ENCODE measurements around the gene ACER3. TPM values are rescaled to one million over a fixed set of nuclear protein-coding genes. Genes with fewer than 3 reads are reported as not detected.
"Not testable (repeated sequence)": the region's sequence is repeated elsewhere in the genome, so short reads cannot be mapped to it uniquely, and the experiment has no call there.

The ACER3 gene
- total RNA-seq, 1 donor from 2014 or later: 11.8 TPM

DNA sequence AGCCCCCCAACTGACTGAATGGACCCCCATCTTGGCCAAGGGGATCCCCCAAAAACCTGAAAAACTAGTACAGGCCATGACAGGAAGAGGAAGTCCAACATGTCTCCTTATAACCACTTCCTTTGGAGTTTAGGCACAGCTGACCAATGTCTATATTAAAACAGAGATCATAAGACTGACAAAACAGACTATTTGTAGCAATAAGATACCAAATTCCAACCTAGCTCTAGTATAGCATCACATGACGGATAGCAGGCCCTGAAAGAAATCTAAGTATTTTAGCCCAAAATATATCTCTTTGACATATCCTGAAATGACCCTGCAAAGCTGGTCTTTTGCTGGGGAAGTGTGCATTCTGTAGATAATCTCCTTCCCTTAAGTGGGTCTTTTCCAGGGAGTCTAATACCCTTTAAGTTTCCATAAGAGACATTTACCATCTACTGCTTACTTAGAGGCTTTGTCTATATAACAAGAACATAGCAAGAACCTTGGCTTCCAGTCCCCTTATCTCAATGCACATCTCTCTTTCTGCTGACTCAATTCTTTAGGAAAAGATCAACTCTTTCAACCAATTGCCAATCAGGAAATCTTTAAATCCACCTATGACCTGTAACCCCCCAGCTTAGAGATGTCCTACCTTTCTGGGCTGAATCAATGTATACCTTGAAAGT lies 34.9 kb upstream of the ACER3 start:
- H3K9me3 Mint-ChIP-seq: no peaks in the 10 kb centered on the region
- ATAC-seq (ENCODE audit: low read depth) (no peak), DNase-seq (no peak)
- TF ChIP-seq, protein P1, sequence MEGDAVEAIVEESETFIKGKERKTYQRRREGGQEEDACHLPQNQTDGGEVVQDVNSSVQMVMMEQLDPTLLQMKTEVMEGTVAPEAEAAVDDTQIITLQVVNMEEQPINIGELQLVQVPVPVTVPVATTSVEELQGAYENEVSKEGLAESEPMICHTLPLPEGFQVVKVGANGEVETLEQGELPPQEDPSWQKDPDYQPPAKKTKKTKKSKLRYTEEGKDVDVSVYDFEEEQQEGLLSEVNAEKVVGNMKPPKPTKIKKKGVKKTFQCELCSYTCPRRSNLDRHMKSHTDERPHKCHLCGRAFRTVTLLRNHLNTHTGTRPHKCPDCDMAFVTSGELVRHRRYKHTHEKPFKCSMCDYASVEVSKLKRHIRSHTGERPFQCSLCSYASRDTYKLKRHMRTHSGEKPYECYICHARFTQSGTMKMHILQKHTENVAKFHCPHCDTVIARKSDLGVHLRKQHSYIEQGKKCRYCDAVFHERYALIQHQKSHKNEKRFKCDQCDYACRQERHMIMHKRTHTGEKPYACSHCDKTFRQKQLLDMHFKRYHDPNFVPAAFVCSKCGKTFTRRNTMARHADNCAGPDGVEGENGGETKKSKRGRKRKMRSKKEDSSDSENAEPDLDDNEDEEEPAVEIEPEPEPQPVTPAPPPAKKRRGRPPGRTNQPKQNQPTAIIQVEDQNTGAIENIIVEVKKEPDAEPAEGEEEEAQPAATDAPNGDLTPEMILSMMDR (IDR thresholded peaks at IDR 0.05): no peak
- intact Hi-C loops (cut with micrococcal nuclease): no loop called here
- no peaks in the 10 kb centered on the region for H3K36me3 Mint-ChIP-seq (ENCODE audit: low read depth)
- H3K4me3 Mint-ChIP-seq: no peak overlapping the region
- peaks cover 11% of the 10 kb centered on the region for H3K27me3 Mint-ChIP-seq
- POLR2A ChIA-PET: no interaction called here
- CTCF ChIA-PET: interaction anchor here (2.3 kb wide), 1 partner anchor 92 kb away, joined by 6 read pairs; no protein-coding TSS in a partner anchor
- peaks cover 6% of the 10 kb centered on the region for H3K4me1 Mint-ChIP-seq
- no peak overlapping the region for H3K27ac Mint-ChIP-seq

DNA sequence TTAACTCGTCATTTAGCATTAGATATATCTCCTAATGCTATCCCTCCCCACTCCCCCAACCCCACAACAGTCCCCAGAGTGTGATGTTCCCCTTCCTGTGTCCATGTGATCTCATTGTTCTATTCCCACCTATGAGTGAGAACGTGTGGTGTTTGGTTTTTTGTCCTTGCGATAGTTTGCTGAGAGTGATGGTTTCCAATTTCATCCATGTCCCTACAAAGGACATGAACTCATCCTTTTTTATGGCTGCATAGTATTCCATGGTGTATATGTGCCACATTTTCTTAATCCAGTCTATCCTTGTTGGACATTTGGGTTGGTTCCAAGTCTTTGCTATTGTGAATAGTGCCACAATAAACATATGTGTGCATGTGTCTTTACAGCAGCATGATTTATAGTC lies 34.2 kb upstream of the ACER3 start:
- H3K9me3 Mint-ChIP-seq; intact Hi-C loops (cut with micrococcal nuclease); CTCF ChIA-PET; H3K36me3 Mint-ChIP-seq (ENCODE audit: low read depth); ATAC-seq (ENCODE audit: low read depth); H3K27ac Mint-ChIP-seq; DNase-seq; POLR2A ChIA-PET; H3K4me3 Mint-ChIP-seq; H3K4me1 Mint-ChIP-seq: not testable (repeated sequence)
- peaks cover 12% of the 10 kb centered on the region for H3K27me3 Mint-ChIP-seq

DNA sequence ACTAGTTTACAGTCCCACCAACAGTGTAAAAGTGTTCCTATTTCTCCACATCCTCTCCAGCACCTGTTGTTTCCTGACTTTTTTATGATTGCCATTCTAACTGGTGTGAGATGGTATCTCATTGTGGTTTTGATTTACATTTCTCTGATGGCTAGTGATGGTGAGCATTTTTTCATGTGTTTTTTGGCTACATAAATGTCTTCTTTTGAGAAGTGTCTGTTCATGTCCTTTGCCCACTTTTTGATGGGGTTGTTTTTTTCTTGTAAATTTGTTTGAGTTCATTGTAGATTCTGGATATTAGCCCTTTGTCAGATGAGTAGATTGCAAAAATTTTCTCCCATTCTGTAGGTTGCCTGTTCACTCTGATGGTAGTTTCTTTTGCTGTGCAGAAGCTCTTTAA lies 33.7 kb upstream of the ACER3 start:
- intact Hi-C loops (cut with micrococcal nuclease): not testable (repeated sequence)

DNA sequence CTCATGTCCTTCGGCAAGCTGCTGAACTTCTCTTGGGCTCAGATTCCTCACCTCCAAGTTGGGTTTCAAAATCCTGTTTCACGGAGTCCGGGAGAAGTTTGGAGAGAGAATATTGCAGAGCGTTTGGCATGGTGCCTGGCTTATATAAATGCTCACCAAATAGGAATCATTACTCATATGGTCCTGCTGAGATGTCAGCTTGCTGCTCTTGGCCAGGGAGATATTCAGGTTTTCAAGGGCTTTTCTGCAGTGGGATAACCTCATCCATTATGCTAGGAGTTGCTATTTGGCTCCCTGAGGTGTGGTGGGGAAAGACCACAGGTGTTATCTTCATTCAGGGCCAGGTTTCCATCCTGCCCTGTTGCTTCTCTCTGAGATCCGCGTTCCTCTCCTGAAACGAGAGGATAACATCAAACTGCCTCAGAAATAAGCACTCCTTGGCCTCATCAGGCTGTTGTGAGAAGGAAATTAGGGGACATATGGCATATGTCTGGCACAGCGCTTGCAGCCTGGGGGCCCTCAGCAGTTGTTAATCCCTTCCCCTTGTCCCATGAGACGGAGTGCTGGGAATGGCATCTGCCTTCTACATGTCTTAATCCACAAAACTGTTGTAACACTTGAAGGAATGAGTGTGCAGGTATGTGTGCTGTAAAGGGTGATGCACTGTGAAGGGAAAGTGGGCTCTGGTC lies 29.9 kb upstream of the ACER3 start:
- H3K4me3 Mint-ChIP-seq: no peak overlapping the region
- TF ChIP-seq, protein P1 (IDR thresholded peaks at IDR 0.05): no peak
- intact Hi-C loops (cut with micrococcal nuclease): no loop called here
- H3K9me3 Mint-ChIP-seq: no peaks in the 10 kb centered on the region
- H3K4me1 Mint-ChIP-seq: no peaks in the 10 kb centered on the region
- ChIA-PET POLR2A (no interaction called here), CTCF (no interaction called here)
- H3K27ac Mint-ChIP-seq: no peak overlapping the region
- no peaks in the 10 kb centered on the region for H3K36me3 Mint-ChIP-seq (ENCODE audit: low read depth)
- no peak for DNase-seq
- peaks cover 12% of the 10 kb centered on the region for H3K27me3 Mint-ChIP-seq
- ATAC-seq (ENCODE audit: low read depth): no peak

More for the DNA sequence above, 33.7 kb upstream of the ACER3 start:
- CTCF ChIA-PET; H3K4me1 Mint-ChIP-seq; H3K36me3 Mint-ChIP-seq (ENCODE audit: low read depth); H3K9me3 Mint-ChIP-seq; ATAC-seq (ENCODE audit: low read depth); DNase-seq; H3K27ac Mint-ChIP-seq; POLR2A ChIA-PET; H3K4me3 Mint-ChIP-seq: not testable (repeated sequence)
- H3K27me3 Mint-ChIP-seq: peaks cover 12% of the 10 kb centered on the region

DNA sequence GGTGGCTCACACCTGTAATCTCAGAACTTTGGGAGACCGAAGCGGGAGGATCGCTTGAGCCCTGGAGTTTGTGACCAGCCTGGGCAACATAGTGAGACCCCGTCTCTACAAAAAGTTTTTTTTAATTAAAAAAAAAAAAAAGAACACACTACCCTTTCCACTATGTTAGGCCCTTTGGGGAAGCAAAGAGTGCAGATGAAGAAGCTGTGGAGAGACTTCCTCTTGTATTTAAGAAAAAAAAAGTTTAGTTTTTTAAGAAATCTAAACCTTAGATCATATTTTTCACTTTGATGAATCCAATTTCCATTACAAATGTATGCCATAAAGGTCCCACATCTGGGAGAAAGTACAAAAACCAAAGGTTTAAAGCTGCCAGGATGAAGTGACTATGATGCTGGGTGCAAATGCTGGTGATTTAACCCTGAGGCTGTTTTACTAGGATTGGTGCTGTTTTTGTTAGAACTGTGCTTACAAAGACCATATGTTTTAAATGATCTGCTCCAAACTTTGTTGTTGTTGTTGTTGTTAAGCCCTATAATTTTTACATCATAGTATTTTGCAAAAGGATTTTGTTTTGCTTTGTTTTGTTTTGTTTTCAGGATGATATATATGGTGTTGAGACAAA lies 28.9 kb upstream of the ACER3 start:
- CTCF ChIA-PET: no interaction called here
- intact Hi-C loops (cut with micrococcal nuclease): no loop called here
- no peak for DNase-seq
- POLR2A ChIA-PET: no interaction called here
- H3K36me3 Mint-ChIP-seq (ENCODE audit: low read depth): no peaks in the 10 kb centered on the region
- TF ChIP-seq, protein P1 (IDR thresholded peaks at IDR 0.05): no peak
- no peak overlapping the region for H3K4me3 Mint-ChIP-seq
- H3K27me3 Mint-ChIP-seq: peaks cover 12% of the 10 kb centered on the region
- ATAC-seq (ENCODE audit: low read depth): no peak
- H3K4me1 Mint-ChIP-seq: no peaks in the 10 kb centered on the region
- H3K9me3 Mint-ChIP-seq: no peaks in the 10 kb centered on the region
- H3K27ac Mint-ChIP-seq: no peak overlapping the region

DNA sequence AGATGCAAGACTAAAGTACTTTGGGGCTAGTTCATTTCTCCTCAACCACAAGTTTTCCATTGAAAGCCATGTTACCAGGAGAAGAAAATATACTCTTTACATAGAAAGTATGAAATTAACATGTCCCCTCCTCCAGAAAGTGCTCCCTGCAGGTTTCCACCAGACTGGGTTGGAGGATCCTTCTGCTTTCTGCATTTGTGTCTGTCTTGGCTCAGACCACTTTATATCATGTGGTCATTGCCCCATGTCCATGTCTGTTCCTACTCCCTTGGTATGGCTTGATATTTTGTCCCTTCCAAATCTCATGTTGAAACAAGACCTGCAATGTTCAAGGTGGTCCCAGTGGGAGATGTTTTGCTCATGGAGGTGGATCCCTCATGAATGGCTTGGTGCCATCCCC lies 28.4 kb upstream of the ACER3 start:
- TF ChIP-seq, protein P1 (IDR thresholded peaks at IDR 0.05): no peak
- POLR2A ChIA-PET: no interaction called here
- ATAC-seq (ENCODE audit: low read depth) (no peak), DNase-seq (no peak)
- H3K27ac Mint-ChIP-seq: no peak overlapping the region
- H3K27me3 Mint-ChIP-seq: peaks cover 12% of the 10 kb centered on the region
- H3K36me3 Mint-ChIP-seq (ENCODE audit: low read depth): no peaks in the 10 kb centered on the region
- CTCF ChIA-PET: no interaction called here
- H3K4me3 Mint-ChIP-seq: no peak overlapping the region
- no peaks in the 10 kb centered on the region for H3K9me3 Mint-ChIP-seq
- intact Hi-C loops (cut with micrococcal nuclease): no loop called here
- no peaks in the 10 kb centered on the region for H3K4me1 Mint-ChIP-seq

Measured in activated B cell treated with CpG ODN at 0.5 μM for 24 hours (primary cell).